ENCODE data around the gene ACOT11. TPM values are rescaled to one million over a fixed set of nuclear protein-coding genes. Genes with fewer than 3 reads are reported as not detected.
"Not testable (repeated sequence)": the region's sequence is repeated elsewhere in the genome, so short reads cannot be mapped to it uniquely, and the experiment has no call there.

The ACOT11 gene
- total RNA-seq, 6 donors from 2014 or later, result 2.3 to 13.6 (median 7.0) TPM

- H3K27ac ChIP-seq, result no peak overlapping the region
- peak in 1 of 2 donors; percentile 39 for DNase-seq
- peak; percentile 8 to 9 for ATAC-seq (ENCODE audit: low FRiP score in 2 of 2)
- TF ChIP-seq EP300 (IDR thresholded peaks at IDR 0.05) (no peak), POLR2AphosphoS5 (IDR thresholded peaks at IDR 0.05) (no peak), CTCF (IDR thresholded peaks at IDR 0.05) (no peak), POLR2A (IDR thresholded peaks at IDR 0.05) (no peak)
- no peaks in the 10 kb centered on the region for H3K36me3 ChIP-seq
- no peaks in the 10 kb centered on the region for H3K9me3 ChIP-seq
- H3K27me3 ChIP-seq, result no peaks in the 10 kb centered on the region
- 81% methylated on average over 14 to 17 of the region's 17 CpGs for WGBS, 2 donors
- H3K4me1 ChIP-seq, result no peaks in the 10 kb centered on the region
- H3K4me3 ChIP-seq, result no peak overlapping the region
These were observed 40.8 kb upstream of the ACOT11 start for GRCh38 chr1:54507033-54507870.

- Histone ChIP-seq H3K36me3 (no peaks in the 10 kb centered on the region), H3K27ac (no peak overlapping the region), H3K4me1 (no peaks in the 10 kb centered on the region), H3K27me3 (no peaks in the 10 kb centered on the region), H3K4me3 (no peak overlapping the region), H3K9me3 (no peaks in the 10 kb centered on the region)
- DNase-seq (no peak), ATAC-seq (ENCODE audit: low FRiP score in 2 of 2) (no peak)
- TF ChIP-seq EP300 (IDR thresholded peaks at IDR 0.05) (no peak), POLR2A (IDR thresholded peaks at IDR 0.05) (no peak), POLR2AphosphoS5 (IDR thresholded peaks at IDR 0.05) (no peak), CTCF (IDR thresholded peaks at IDR 0.05) (no peak)
- 84 to 90% methylated on average over 3 of the region's 3 CpGs for WGBS, 2 donors
These were observed 37.2 kb upstream of the ACOT11 start for GRCh38 chr1:54510715-54511270.

DNA sequence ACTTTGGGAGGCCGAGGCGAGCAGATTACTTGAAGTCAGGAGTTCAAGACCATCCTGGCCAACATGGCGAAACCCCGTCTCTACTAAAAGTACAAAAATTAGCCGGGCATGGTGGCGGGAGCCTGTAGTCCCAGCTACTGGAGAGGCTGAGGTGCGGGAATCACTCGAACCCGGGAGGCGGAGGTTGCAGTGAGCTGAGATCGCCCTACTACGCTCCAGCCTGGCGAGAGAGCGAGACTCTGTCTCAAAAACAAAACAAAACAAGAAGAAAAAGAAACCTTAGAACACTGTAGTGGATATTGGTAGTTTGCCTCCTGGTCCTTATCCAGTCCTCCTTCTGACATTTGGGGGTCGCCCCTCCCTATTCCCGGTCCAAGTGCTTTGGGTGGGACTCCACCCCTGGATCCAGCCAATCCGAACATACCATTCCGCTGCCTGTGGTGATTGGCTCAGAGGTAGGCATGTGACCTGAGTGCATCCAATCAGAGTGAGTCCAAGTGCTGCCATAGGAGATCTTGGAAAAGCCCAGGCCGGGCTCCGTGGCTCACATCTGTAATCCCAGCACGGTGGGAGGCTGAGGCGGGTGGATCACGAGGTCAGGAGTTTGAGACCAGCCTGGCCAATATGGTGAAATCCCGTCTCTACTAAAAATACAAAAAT lies 34.0 kb upstream of the ACOT11 start:
- H3K9me3 ChIP-seq; H3K36me3 ChIP-seq; ATAC-seq (ENCODE audit: low FRiP score in 2 of 2); DNase-seq; H3K27ac ChIP-seq; H3K4me3 ChIP-seq; H3K27me3 ChIP-seq; H3K4me1 ChIP-seq: not testable (repeated sequence)
- WGBS, 2 donors, result 87 to 90% methylated on average over 24 of the region's 24 CpGs

DNA sequence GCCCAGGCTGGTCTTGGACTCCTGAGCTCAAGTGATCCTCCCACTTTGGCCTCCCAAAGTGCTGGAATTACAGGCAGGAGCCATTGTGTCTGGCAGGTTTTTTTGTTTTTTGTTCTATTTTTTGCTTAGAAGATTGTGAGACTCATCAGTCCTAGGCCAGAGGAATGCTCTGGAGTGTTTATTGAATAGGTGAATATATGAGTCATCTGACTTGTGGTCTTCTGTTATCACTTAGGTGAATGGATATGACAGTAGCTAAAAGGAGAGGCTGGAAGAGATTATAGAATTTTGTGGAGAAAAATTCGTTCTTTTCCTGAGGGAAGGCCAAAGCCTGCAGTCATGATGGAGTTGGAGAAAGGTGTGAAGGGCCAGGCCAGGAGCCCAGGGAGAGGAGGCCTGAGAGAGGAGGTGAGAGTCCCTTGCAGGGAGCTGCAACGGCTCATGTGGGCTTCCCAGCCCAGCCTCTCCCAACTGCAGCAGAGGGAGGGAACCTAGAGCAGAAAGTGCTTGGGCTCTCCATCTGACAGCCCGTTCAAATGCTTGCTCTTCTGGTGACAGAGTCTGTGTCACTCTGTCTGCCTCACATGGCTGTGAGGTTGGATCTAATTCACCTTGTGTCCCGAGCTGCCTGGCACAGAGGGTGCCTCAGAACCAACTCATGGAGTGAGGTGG lies 31.6 kb upstream of the ACOT11 start:
- DNase-seq, result no peak
- Histone ChIP-seq H3K4me3 (no peak overlapping the region), H3K27me3 (no peaks in the 10 kb centered on the region), H3K4me1 (no peaks in the 10 kb centered on the region), H3K27ac (no peak overlapping the region), H3K36me3 (no peaks in the 10 kb centered on the region), H3K9me3 (no peaks in the 10 kb centered on the region)
- TF ChIP-seq POLR2AphosphoS5 (IDR thresholded peaks at IDR 0.05) (no peak), CTCF (IDR thresholded peaks at IDR 0.05) (no peak), EP300 (IDR thresholded peaks at IDR 0.05) (no peak), POLR2A (IDR thresholded peaks at IDR 0.05) (no peak)
- WGBS, 2 donors, result 48 to 67% methylated on average over 4 of the region's 4 CpGs
- ATAC-seq (ENCODE audit: low FRiP score in 2 of 2), result no peak

DNA sequence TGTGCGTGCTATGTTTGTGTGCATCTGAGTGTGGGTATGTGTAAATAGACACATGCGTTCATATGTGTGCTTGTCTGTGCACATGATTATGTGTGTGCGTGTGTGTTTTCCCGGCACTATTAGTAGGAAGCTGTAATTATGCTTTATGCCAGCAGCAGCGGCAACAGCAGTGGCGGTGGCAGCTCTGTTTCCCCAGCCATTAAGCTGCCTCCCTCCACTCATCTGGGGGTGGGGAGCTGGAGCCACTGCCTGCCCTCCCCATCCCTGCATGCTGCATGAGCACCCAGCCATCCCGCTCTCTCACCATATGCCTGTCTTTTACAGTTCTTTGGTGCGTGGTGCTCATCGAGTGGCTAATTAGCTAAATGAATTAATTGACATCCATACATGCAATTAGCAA lies 30.5 kb upstream of the ACOT11 start:
- DNase-seq (no peak), ATAC-seq (ENCODE audit: low FRiP score in 2 of 2) (no peak)
- TF ChIP-seq CTCF (IDR thresholded peaks at IDR 0.05) (no peak), EP300 (IDR thresholded peaks at IDR 0.05) (no peak), POLR2A (IDR thresholded peaks at IDR 0.05) (no peak), POLR2AphosphoS5 (IDR thresholded peaks at IDR 0.05) (no peak)
- Histone ChIP-seq H3K36me3 (no peaks in the 10 kb centered on the region), H3K4me1 (no peaks in the 10 kb centered on the region), H3K9me3 (no peaks in the 10 kb centered on the region), H3K4me3 (no peak overlapping the region), H3K27me3 (no peaks in the 10 kb centered on the region), H3K27ac (no peak overlapping the region)
- WGBS, 2 donors, result 83 to 88% methylated on average over 8 to 9 of the region's 9 CpGs

All from upper lobe of left lung (tissue), 6 donors.